Measurements from ENCODE around the gene CDH4. TPM values are rescaled to one million over a fixed set of nuclear protein-coding genes. Genes with fewer than 3 reads are reported as not detected.

The CDH4 gene
- total RNA-seq, 1 donor from 2014 or later, result 0.23 TPM

- DNase-seq (ENCODE audit: low spot score), result no peak
- H3K9me3 Mint-ChIP-seq (ENCODE audit: unreplicated experiment), result no peaks in the 10 kb centered on the region
These were observed 522.0 kb downstream of the CDH4 start for GRCh38 chr20:61773926-61774587.

GRCh38 chr20:61775423-61775822 is 523.4 kb downstream of the CDH4 start:
- Mint-ChIP-seq H3K36me3 (ENCODE audit: low read depth, unreplicated experiment) (no peaks in the 10 kb centered on the region), H3K9me3 (ENCODE audit: unreplicated experiment) (no peaks in the 10 kb centered on the region), H3K27me3 (ENCODE audit: unreplicated experiment) (peaks cover 2% of the 10 kb centered on the region), H3K4me1 (ENCODE audit: unreplicated experiment) (peaks cover 3% of the 10 kb centered on the region), H3K27ac (ENCODE audit: unreplicated experiment) (no peak overlapping the region), H3K4me3 (ENCODE audit: unreplicated experiment) (no peak overlapping the region)
- DNase-seq (ENCODE audit: low spot score), result no peak
- no peak for TF ChIP-seq CTCF (IDR thresholded peaks at IDR 0.05; ENCODE audit: unreplicated experiment)

More at GRCh38 chr20:61773926-61774587, 522.0 kb downstream of the CDH4 start:
- Mint-ChIP-seq H3K27me3 (ENCODE audit: unreplicated experiment) (peaks cover 2% of the 10 kb centered on the region), H3K36me3 (ENCODE audit: low read depth, unreplicated experiment) (no peaks in the 10 kb centered on the region), H3K4me1 (ENCODE audit: unreplicated experiment) (peaks cover 3% of the 10 kb centered on the region), H3K27ac (ENCODE audit: unreplicated experiment) (no peak overlapping the region), H3K4me3 (ENCODE audit: unreplicated experiment) (no peak overlapping the region)
- TF ChIP-seq CTCF (IDR thresholded peaks at IDR 0.05; ENCODE audit: unreplicated experiment), result no peak

- Mint-ChIP-seq H3K4me3 (ENCODE audit: unreplicated experiment) (no peak overlapping the region), H3K4me1 (ENCODE audit: unreplicated experiment) (peaks cover 3% of the 10 kb centered on the region), H3K27me3 (ENCODE audit: unreplicated experiment) (peaks cover 6% of the 10 kb centered on the region)
These were observed 524.5 kb downstream of the CDH4 start for GRCh38 chr20:61776491-61777075.

GRCh38 chr20:61777773-61778494 is 525.9 kb downstream of the CDH4 start:
- Mint-ChIP-seq H3K4me1 (ENCODE audit: unreplicated experiment) (peaks cover 3% of the 10 kb centered on the region), H3K27ac (ENCODE audit: unreplicated experiment) (no peak overlapping the region), H3K27me3 (ENCODE audit: unreplicated experiment) (peaks cover 6% of the 10 kb centered on the region), H3K36me3 (ENCODE audit: low read depth, unreplicated experiment) (no peaks in the 10 kb centered on the region), H3K9me3 (ENCODE audit: unreplicated experiment) (peaks cover 6% of the 10 kb centered on the region), H3K4me3 (ENCODE audit: unreplicated experiment) (no peak overlapping the region)
- TF ChIP-seq CTCF (IDR thresholded peaks at IDR 0.05; ENCODE audit: unreplicated experiment), result no peak
- DNase-seq (ENCODE audit: low spot score), result no peak

More at GRCh38 chr20:61776491-61777075, 524.5 kb downstream of the CDH4 start:
- no peaks in the 10 kb centered on the region for H3K36me3 Mint-ChIP-seq (ENCODE audit: low read depth, unreplicated experiment)
- H3K27ac Mint-ChIP-seq (ENCODE audit: unreplicated experiment), result no peak overlapping the region
- DNase-seq (ENCODE audit: low spot score), result no peak
- peaks cover 4% of the 10 kb centered on the region for H3K9me3 Mint-ChIP-seq (ENCODE audit: unreplicated experiment)
- no peak for TF ChIP-seq CTCF (IDR thresholded peaks at IDR 0.05; ENCODE audit: unreplicated experiment)

- no peaks in the 10 kb centered on the region for H3K36me3 Mint-ChIP-seq (ENCODE audit: low read depth, unreplicated experiment)
- TF ChIP-seq CTCF (IDR thresholded peaks at IDR 0.05; ENCODE audit: unreplicated experiment), result no peak
- DNase-seq (ENCODE audit: low spot score), result no peak
- H3K4me3 Mint-ChIP-seq (ENCODE audit: unreplicated experiment), result no peak overlapping the region
- peaks cover 3% of the 10 kb centered on the region for H3K4me1 Mint-ChIP-seq (ENCODE audit: unreplicated experiment)
- H3K27me3 Mint-ChIP-seq (ENCODE audit: unreplicated experiment), result peaks cover 6% of the 10 kb centered on the region
- peaks cover 6% of the 10 kb centered on the region for H3K9me3 Mint-ChIP-seq (ENCODE audit: unreplicated experiment)
- H3K27ac Mint-ChIP-seq (ENCODE audit: unreplicated experiment), result no peak overlapping the region
These were observed 526.4 kb downstream of the CDH4 start for GRCh38 chr20:61778495-61778863.

Data from endothelial cell (in vitro differentiated cells).